Mesodermal cell (in vitro differentiated cells): ENCODE results near the gene AUTS2.
A peak's percentile ranks its signal among the peaks of the same experiment; 100 is the strongest.

Source experiments
- H3K27ac ChIP-seq: 2 replicates; pipeline ENCODE4 v1.7.0; 2013; ENCODE audit warnings: mild to moderate bottlenecking, low read depth, low read length, moderate library complexity; ENCODE audit not compliant: severe bottlenecking
- H3K36me3 ChIP-seq: 2 replicates; pipeline ENCODE4 v1.7.1; 2013; ENCODE audit warnings: mild to moderate bottlenecking, low read length, moderate library complexity; ENCODE audit not compliant: control insufficient read depth, insufficient read depth
- H3K4me1 ChIP-seq: one replicate; pipeline ENCODE4 v1.7.1; 2013; ENCODE audit warnings: mild to moderate bottlenecking, low read length; ENCODE audit not compliant: insufficient read depth, control insufficient read depth, poor library complexity, severe bottlenecking
- H3K4me3 ChIP-seq: 2 replicates; pipeline ENCODE4 v1.7.0; 2013; ENCODE audit warnings: low read length, control low read depth, mild to moderate bottlenecking; ENCODE audit not compliant: insufficient read depth, poor library complexity, severe bottlenecking; ENCODE audit errors: extremely low read depth
- H3K9me3 ChIP-seq: 2 replicates; pipeline ENCODE4 v1.7.1; 2013; ENCODE audit warnings: mild to moderate bottlenecking, low read length, moderate library complexity; ENCODE audit not compliant: control insufficient read depth
- WGBS, 2 experiments: methylation state at CpG; one replicate each; pipeline ENCODE4 v1.1.5; 2013; ENCODE audit warnings: missing lambda C conversion rate in 2 of 2; ENCODE audit not compliant: insufficient coverage in 2 of 2; 5-methylcytosine and 5-hydroxymethylcytosine counted together

The AUTS2 gene

DNA sequence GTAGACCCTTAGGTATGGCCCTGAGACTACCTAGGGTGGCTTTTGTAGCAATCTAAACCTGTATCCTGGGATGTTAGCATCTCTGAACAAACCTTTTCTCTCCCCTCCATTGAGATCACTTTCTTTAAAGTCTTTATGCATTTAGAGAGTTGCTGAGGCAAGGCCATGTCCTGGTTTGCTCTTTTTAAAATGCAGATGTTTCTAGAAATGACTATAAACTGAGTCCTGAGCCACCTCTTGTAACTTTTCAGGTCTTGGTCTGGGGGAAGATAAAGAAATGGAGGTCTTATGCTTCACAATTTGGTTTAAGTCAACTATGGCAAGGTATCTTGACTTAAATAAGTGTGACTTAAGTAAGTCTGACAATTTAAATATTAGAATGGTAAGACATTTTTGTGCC lies 78.0 kb downstream of the AUTS2 start:
- no peak overlapping the region for H3K27ac ChIP-seq
- H3K4me1 ChIP-seq, result peaks cover 16% of the 10 kb centered on the region
- no peaks in the 10 kb centered on the region for H3K9me3 ChIP-seq
- H3K36me3 ChIP-seq, result no peaks in the 10 kb centered on the region
- H3K4me3 ChIP-seq, result no peak overlapping the region

DNA sequence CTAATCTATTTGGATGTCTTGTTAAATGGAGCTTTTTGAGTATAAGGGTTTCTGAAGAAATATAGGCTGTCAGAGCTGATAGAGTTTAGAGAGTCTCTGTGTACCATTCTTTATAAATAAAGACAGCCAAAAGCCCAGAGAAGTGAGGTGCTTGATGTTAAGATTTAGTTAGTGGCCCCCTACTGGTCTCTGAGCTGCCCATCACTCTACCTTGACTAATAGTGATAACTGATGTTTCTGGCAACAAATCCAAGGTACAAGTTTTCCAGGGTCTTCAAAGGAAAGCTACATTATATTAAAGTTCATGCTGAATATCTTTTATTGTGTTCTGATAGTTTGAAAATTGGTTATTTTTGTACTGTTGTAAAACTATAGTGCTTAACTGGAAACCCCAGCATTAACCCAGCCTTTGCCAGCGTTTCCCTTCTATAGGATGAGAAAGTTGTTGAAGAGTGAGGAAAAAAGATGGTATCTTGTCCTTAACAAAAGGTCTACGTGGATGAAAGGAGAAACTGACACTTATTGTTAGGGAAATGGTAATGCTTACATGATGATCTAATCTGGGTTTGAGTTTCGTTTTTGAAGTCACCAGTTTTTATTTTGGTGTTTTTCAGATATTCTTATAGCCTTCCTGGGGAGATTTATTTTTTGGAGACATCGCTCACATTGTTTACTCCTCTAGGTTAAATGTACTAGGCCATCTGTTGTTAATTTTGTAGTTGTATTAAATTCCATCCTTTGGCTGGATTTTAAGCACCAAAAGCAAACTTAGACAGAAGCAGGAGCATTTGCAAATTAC lies 79.0 kb downstream of the AUTS2 start:
- peak overlapping the region; percentile 1 for H3K27ac ChIP-seq
- no peak overlapping the region for H3K4me3 ChIP-seq
- H3K4me1 ChIP-seq, result peaks cover 16% of the 10 kb centered on the region
- 30 to 60% methylated on average over 1 to 2 of the region's 4 CpGs for WGBS, 2 experiments
- H3K36me3 ChIP-seq, result no peaks in the 10 kb centered on the region
- no peaks in the 10 kb centered on the region for H3K9me3 ChIP-seq

DNA sequence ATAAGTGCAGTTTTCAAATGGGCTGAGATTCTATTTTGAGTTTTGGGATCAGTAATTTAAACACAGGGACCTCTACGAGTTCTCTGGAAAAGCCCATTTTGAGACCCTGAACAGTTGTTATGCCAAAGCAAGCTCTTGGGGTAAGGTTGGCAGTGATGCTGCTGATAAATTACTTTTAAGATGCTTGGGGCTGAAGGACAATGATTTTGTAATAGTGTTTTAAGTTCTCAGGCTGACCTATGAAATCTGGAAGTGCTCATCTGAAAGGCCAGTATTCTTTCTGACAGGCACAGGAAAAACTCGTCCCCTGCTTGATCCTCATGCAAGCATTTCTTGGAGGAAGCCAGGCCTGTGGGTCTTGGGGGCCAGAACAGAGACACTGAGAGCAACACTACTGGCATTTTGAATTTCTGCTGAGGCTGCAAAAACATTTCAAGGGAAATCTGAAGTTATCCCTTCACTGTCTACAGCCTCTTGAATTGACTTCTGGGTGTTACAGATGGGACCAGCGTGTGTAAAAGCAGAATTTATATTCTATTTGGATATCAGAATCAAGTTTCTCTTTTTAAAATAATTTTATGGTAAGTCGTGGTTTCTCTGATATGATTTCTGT lies 79.7 kb downstream of the AUTS2 start:
- 84 to 85% methylated on average over 2 of the region's 4 CpGs for WGBS, 2 experiments
- Histone ChIP-seq H3K4me1 (peaks cover 16% of the 10 kb centered on the region), H3K27ac (peak overlapping the region; percentile 68), H3K4me3 (no peak overlapping the region), H3K9me3 (no peaks in the 10 kb centered on the region), H3K36me3 (no peaks in the 10 kb centered on the region)

DNA sequence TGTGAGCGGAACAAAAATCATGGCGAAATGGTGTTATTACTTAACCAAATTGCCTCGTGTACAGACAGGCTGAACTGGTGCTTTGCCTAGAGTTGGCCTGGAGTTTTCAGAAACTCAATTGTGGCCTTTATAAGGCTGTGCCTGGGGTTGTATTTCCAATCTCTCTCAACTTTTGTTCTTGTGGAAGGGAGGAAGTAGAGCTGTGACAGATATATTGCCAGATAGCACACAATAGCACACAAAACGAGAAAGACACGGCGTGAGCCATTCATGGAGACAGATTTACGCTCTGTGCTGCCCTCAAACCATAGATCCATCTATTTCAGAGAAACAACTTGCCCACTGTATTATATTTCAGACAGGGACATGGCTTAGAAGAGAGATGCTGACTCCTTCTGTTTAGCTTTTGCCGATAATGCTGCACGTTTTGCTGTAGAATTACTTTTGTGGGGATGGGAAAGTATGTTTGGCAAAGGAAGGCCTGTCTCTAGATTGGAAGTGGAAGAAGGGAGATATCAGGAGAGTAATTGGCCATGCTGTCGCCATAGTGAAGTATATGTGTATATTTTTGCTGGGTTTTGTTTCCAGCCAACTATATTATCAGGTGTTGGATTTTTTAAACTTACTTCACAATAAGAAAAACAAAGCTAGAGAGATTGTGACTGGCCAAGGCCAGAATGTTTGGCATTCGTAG lies 80.4 kb downstream of the AUTS2 start:
- Histone ChIP-seq H3K9me3 (no peaks in the 10 kb centered on the region), H3K4me3 (no peak overlapping the region), H3K27ac (peak overlapping the region; percentile 68), H3K4me1 (peaks cover 16% of the 10 kb centered on the region), H3K36me3 (no peaks in the 10 kb centered on the region)
- WGBS, 2 experiments, result 93 to 100% methylated on average over 5 to 6 of the region's 11 CpGs

DNA sequence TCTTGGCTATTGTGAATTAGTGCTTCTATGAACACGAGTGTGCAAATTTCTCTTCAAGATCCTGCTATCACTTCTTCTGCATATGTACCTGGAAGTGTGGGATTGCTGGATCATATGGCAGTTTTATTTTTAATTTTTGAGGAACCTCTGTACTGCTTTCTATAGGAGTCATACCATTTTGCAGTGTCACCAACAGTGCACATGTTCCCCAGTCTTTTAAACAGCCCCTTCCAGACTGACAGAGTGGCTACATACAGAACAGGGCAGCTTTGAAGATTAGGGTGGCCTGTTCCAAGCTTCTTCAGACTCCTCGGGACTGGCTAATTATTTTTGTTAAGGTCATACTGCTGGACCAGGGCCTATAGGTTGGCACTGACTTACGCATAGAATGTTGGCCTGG lies 82.9 kb downstream of the AUTS2 start:
- Histone ChIP-seq H3K9me3 (no peaks in the 10 kb centered on the region), H3K4me3 (no peak overlapping the region), H3K4me1 (peaks cover 22% of the 10 kb centered on the region), H3K27ac (no peak overlapping the region), H3K36me3 (no peaks in the 10 kb centered on the region)
- no CpG with 5 or more reads among the region's 3 CpGs for WGBS, 2 experiments

DNA sequence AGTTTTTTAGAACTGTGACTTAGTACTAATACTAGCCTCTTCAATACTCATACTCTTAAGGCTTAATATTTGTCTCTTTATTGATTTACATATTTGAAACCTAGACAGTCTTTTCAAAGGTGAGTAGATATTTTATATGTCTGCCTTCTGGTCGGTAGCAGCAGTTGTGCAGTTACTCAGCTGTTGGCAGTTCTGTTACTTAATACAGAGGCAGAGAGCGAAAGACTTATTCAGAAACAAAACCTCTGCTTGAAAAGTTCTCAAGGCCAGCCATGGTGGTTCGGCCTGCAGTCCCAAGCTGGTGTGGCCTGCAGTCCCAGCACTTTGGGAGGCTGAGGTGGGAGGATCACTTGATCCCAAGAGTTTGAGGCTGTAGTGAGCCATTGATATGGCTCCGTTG lies 84.2 kb downstream of the AUTS2 start:
- no peak overlapping the region for H3K27ac ChIP-seq
- 98 to 100% methylated on average over 3 to 4 of the region's 4 CpGs for WGBS, 2 experiments
- H3K4me1 ChIP-seq, result peaks cover 22% of the 10 kb centered on the region
- H3K4me3 ChIP-seq, result no peak overlapping the region
- H3K9me3 ChIP-seq, result no peaks in the 10 kb centered on the region
- H3K36me3 ChIP-seq, result no peaks in the 10 kb centered on the region

DNA sequence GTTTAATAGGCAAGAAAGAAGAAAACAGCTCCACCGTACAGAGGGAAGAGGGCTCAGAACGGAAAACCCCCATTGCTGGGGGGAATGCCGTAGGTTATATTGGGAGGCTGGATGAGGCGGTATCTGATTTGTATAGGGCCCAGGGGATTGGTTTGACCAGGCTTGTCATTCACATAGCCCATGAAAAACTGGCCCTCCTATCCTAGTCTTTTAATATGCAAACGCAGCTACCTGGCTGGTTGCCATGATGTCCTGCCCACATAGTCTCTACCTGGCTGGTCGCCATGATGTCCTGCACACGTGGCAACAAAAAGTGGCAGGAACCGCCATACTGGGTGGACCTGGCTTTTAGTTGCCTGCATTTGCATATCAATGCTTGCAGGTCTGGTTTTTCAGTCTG lies 84.7 kb downstream of the AUTS2 start:
- Histone ChIP-seq H3K4me1 (peaks cover 18% of the 10 kb centered on the region), H3K36me3 (no peaks in the 10 kb centered on the region), H3K4me3 (no peak overlapping the region), H3K27ac (no peak overlapping the region), H3K9me3 (no peaks in the 10 kb centered on the region)
- 91 to 98% methylated on average over 7 to 8 of the region's 8 CpGs for WGBS, 2 experiments

DNA sequence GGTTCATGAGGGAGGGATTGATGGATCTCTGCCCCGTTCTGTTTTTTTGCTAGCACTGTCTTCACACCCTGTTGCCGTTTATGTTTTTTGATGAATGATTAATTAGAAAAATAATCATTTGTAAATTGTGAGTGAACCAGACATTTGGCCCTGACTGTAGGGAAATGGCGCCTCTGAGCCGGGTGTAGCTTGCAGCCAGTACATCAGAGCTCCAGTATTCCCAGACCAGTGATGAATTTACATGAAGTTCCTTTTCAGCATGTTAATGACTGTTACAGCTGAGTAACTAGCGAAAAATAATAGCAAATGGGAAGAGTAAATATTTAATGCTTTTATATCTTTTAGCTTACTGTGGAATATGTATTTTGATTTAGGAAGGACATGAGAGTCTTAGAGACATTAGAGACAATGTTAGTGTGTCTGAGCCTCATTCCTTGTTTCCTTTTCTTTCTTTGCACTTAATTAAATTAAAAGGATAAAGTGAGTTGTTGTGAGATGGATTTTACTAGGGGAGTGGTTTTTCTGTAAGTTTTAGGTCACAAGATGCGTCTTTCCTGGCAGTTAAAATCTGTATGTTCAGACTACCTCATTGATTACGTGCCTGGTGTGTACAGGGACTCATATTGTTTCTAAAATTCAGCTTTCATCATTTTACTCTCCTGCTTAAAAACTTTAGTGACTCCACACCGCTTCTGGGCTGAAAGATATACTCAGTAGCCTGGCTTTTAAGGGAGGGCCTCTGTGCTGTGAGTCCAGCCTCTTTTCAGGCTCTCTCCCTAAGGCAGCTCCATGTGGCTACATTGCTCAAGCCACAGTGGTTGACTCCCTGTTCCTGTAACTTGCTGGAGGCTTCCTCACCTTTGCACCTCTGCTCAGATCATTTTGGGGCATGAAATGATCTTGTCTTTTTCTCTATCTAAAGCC lies 86.4 kb downstream of the AUTS2 start:
- no peaks in the 10 kb centered on the region for H3K36me3 ChIP-seq
- H3K4me3 ChIP-seq, result no peak overlapping the region
- WGBS, 2 experiments, result 79 to 89% methylated on average over 3 to 4 of the region's 8 CpGs
- H3K27ac ChIP-seq, result no peak overlapping the region
- no peaks in the 10 kb centered on the region for H3K9me3 ChIP-seq
- H3K4me1 ChIP-seq, result peaks cover 6% of the 10 kb centered on the region

DNA sequence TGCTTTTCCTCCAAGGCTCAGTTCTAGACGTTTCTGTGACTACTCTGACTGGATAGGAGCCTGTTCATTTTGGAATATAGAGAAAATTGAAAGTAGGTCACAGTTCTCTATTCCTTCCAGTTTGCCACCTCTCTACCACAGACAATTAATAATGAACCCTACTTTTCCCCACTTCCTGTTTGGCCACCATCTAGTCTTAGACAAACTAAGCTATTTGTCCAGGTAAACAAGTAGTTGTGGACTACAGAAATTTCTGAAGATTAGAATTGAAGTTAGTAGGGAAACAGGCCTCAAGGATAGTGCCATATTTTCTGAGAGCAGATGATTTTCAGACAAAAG lies 87.0 kb downstream of the AUTS2 start:
- no peak overlapping the region for H3K4me3 ChIP-seq
- H3K36me3 ChIP-seq, result no peaks in the 10 kb centered on the region
- H3K9me3 ChIP-seq, result no peaks in the 10 kb centered on the region
- no peak overlapping the region for H3K27ac ChIP-seq
- peaks cover 6% of the 10 kb centered on the region for H3K4me1 ChIP-seq
- no CpG with 5 or more reads among the region's 1 CpG for whole genome bisulfite sequencing, 2 experiments

DNA sequence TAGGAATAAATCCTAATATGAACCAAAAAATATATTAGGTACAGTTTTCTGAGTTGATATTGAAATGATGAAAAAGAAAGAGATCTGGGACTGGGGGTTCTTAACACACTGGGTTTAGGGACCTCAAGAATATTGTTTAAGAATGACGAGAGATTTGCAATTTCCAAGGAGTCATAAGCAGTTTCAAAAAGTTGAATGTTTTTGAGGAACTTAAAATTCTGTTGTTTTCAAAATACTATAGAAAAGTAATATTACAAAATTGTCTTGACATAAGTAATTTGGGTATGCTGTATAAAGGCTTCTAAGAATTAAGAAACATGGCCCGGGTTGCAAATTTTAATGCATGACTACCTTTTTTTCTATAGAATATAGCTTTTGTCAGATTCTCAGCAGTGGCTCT lies 88.1 kb downstream of the AUTS2 start:
- Histone ChIP-seq H3K4me3 (no peak overlapping the region), H3K36me3 (peaks cover 4% of the 10 kb centered on the region), H3K4me1 (peaks cover 6% of the 10 kb centered on the region), H3K27ac (no peak overlapping the region), H3K9me3 (no peaks in the 10 kb centered on the region)
- 83 to 100% methylated on average over 1 of the region's 2 CpGs for WGBS, 2 experiments
